IMR-90 (cell line): Measurements from ENCODE around the gene PPDPF. TPM values are rescaled to one million over a fixed set of nuclear protein-coding genes. Genes with fewer than 3 reads are reported as not detected.

Source experiments
- ATAC-seq: fragments of 200-7000 bp; cut with Tn5 transposase; 2 replicates; pipeline ENCODE4 v1.9.1; 2020; ENCODE audit warnings: low read depth, mild to moderate bottlenecking, moderate library complexity
- BruUV-seq: library from RNA; stranded (reverse); fragments of 400-500 nt; replicated peaks from 2 replicates; lab custom pipeline; 2021; lab: Mats Ljungman, UMichigan
- CTCF ChIA-PET: fragments of 300-600 bp; formaldehyde crosslinking; extraction: SDS; loops from one replicate; lab custom pipeline; 2021; ENCODE audit warnings: antibody characterized with exemption; lab: Yijun Ruan, JAX
- POLR2A ChIA-PET: fragments of 300-600 bp; sonication (Branson Sonifier 250); formaldehyde crosslinking; loops from one replicate; lab custom pipeline; 2022; ENCODE audit warnings: antibody characterized with exemption; ENCODE audit not compliant: unreplicated experiment; lab: Charles Lee
- DNase-seq: peaks from one replicate; pipeline ENCODE4 v3.0.0; 2013
- H2AFZ ChIP-seq: replicated peaks from 2 replicates; pipeline ENCODE3; 2013; ENCODE audit warnings: low read length, mild to moderate bottlenecking; ENCODE audit not compliant: poor library complexity
- H2AK5ac ChIP-seq: 2 replicates; pipeline ENCODE4 v1.6.1; 2013; ENCODE audit warnings: low read depth, low read length, inconsistent platforms
- H2AK9ac ChIP-seq: replicated peaks from 2 replicates; pipeline ENCODE3; 2013; ENCODE audit warnings: mild to moderate bottlenecking, low read depth, low read length, moderate library complexity; ENCODE audit not compliant: poor library complexity
- H2BK120ac ChIP-seq: 2 replicates; pipeline ENCODE4 v1.6.1; 2013; ENCODE audit warnings: low read depth, low read length, inconsistent platforms
- H2BK15ac ChIP-seq: 3 replicates; pipeline ENCODE4 v1.6.1; 2013; ENCODE audit warnings: low read depth, low read length, inconsistent platforms
- H2BK20ac ChIP-seq: 2 replicates; pipeline ENCODE4 v1.6.1; 2013; ENCODE audit warnings: low read depth, mild to moderate bottlenecking, inconsistent platforms, low read length, moderate library complexity
- H2BK5ac ChIP-seq: 2 replicates; pipeline ENCODE4 v1.6.1; 2013; ENCODE audit warnings: mild to moderate bottlenecking, low read depth, low read length, inconsistent platforms; ENCODE audit not compliant: poor library complexity, severe bottlenecking
- H3K14ac ChIP-seq: replicated peaks from 2 replicates; pipeline ENCODE4 v1.6.1; 2013; ENCODE audit warnings: low read depth, low read length, inconsistent platforms
- H3K18ac ChIP-seq: 2 replicates; pipeline ENCODE4 v1.6.1; 2013; ENCODE audit warnings: low read depth, low read length, control low read depth
- H3K23ac ChIP-seq: 2 replicates; pipeline ENCODE4 v1.6.1; 2013; ENCODE audit warnings: low read depth, low read length, inconsistent platforms
- H3K27ac ChIP-seq: 2 replicates; pipeline ENCODE4 v1.5.1; 2013; ENCODE audit warnings: mild to moderate bottlenecking, control low read depth, low read length; ENCODE audit not compliant: insufficient read depth
- H3K27me3 ChIP-seq: 2 replicates; pipeline ENCODE4 v1.6.1; 2013; ENCODE audit warnings: low read length; ENCODE audit not compliant: control insufficient read depth, insufficient read depth
- H3K36me3 ChIP-seq: 2 replicates; pipeline ENCODE4 v1.6.1; 2013; ENCODE audit warnings: low read length, mixed read lengths; ENCODE audit not compliant: control insufficient read depth, insufficient read depth
- H3K4ac ChIP-seq: 2 replicates; pipeline ENCODE4 v1.6.1; 2013; ENCODE audit warnings: low read depth, low read length, inconsistent platforms
- H3K4me1 ChIP-seq: 2 replicates; pipeline ENCODE4 v1.6.1; 2013; ENCODE audit warnings: low read length, mixed read lengths; ENCODE audit not compliant: control insufficient read depth, insufficient read depth
- H3K4me2 ChIP-seq: 2 replicates; pipeline ENCODE4 v1.6.1; 2013; ENCODE audit warnings: low read depth, mild to moderate bottlenecking, control low read depth, low read length, moderate library complexity
- H3K4me3 ChIP-seq: 2 replicates; pipeline ENCODE4 v1.5.1; 2013; ENCODE audit warnings: low read depth, mild to moderate bottlenecking, control low read depth, low read length, moderate library complexity; ENCODE audit not compliant: insufficient read depth
- H3K56ac ChIP-seq: 2 replicates; pipeline ENCODE4 v1.6.1; 2013; ENCODE audit warnings: low read length, inconsistent platforms; ENCODE audit not compliant: insufficient read depth; ENCODE audit errors: extremely low read depth
- H3K79me1 ChIP-seq, 2 experiments: 2 replicates each; pipeline ENCODE4 v1.6.1; 2013; ENCODE audit warnings: low read length in 2 of 2, inconsistent platforms in 1 of 2, low read depth in 1 of 2
- H3K9ac ChIP-seq: 2 replicates; pipeline ENCODE4 v1.6.1; 2013; ENCODE audit warnings: low read depth, low read length, control low read depth
- H3K9me1 ChIP-seq: 2 replicates; pipeline ENCODE4 v1.6.1; 2013; ENCODE audit warnings: low read length, inconsistent platforms; ENCODE audit not compliant: insufficient read depth
- H3K9me3 ChIP-seq: 2 replicates; pipeline ENCODE4 v1.6.1; 2013; ENCODE audit warnings: low read length; ENCODE audit not compliant: control insufficient read depth, insufficient read depth
- H4K20me1 ChIP-seq: 2 replicates; pipeline ENCODE4 v1.6.1; 2013; ENCODE audit warnings: low read length, inconsistent platforms; ENCODE audit not compliant: insufficient read depth
- H4K5ac ChIP-seq: 2 replicates; pipeline ENCODE4 v1.6.1; 2013; ENCODE audit warnings: mild to moderate bottlenecking, low read depth, low read length, control low read depth
- H4K8ac ChIP-seq, 2 experiments: 2 replicates each; pipeline ENCODE4 v1.6.1; 2013; ENCODE audit warnings: low read depth in 2 of 2, low read length in 2 of 2, control low read depth in 1 of 2, inconsistent platforms in 1 of 2
- H4K91ac ChIP-seq: 2 replicates; pipeline ENCODE4 v1.6.1; 2013; ENCODE audit warnings: low read depth, low read length, inconsistent platforms; ENCODE audit not compliant: insufficient read depth
- BHLHE40 ChIP-seq: fragments of 150-350 bp; IDR thresholded peaks from 2 replicates; pipeline ENCODE4 v1.6.1; 2016; ENCODE audit warnings: mild to moderate bottlenecking, low read depth, low read length
- CEBPB ChIP-seq: IDR thresholded peaks from 2 replicates; pipeline ENCODE4 v1.6.1; 2012; ENCODE audit warnings: low read depth, low read length, improper control_type of control experiment
- FOS ChIP-seq: fragments of 150-350 bp; IDR thresholded peaks from 2 replicates; pipeline ENCODE4 v1.6.1; 2016; ENCODE audit warnings: low read depth, low read length
- MAZ ChIP-seq: IDR thresholded peaks from 2 replicates; pipeline ENCODE4 v1.6.1; 2012; ENCODE audit warnings: low read depth, mild to moderate bottlenecking, low read length, improper control_type of control experiment, moderate library complexity, borderline replicate concordance
- NFE2L2 ChIP-seq: fragments of 150-350 bp; IDR thresholded peaks from 2 replicates; pipeline ENCODE4 v1.6.1; 2016; ENCODE audit warnings: low read depth, mild to moderate bottlenecking, low read length
- RCOR1 ChIP-seq: IDR thresholded peaks from 2 replicates; pipeline ENCODE4 v1.6.1; 2012; ENCODE audit warnings: mild to moderate bottlenecking, low read length, improper control_type of control experiment; ENCODE audit not compliant: insufficient replicate concordance
- SMC3 ChIP-seq: fragments of 150-350 bp; IDR thresholded peaks from 2 replicates; pipeline ENCODE4 v1.6.1; 2016; ENCODE audit warnings: low read depth, mild to moderate bottlenecking, antibody characterized with exemption, low read length, moderate library complexity
- WGBS, 2 experiments: methylation state at CpG; one replicate each; pipeline versions ENCODE4 v1.1.5 to v1.1.7; 2013; ENCODE audit warnings: missing lambda C conversion rate in 2 of 2; ENCODE audit not compliant: insufficient read length in 1 of 2; ENCODE audit errors: extremely low coverage in 2 of 2; 5-methylcytosine and 5-hydroxymethylcytosine counted together
- dilution Hi-C: fragments of 300-500 bp; cut with HindIII; formaldehyde crosslinking; loops from one replicate; pipeline ENCODE4 v1.14.3; 2018; ENCODE audit warnings: low sequenced_read_pairs; ENCODE audit not compliant: unreplicated experiment
- in situ Hi-C: fragments of 300-500 bp; cut with MboI; formaldehyde crosslinking; loops from 3 replicates; pipeline ENCODE4 v1.14.3; 2019; ENCODE audit warnings: low sequenced_read_pairs, inconsistent platforms, mixed read lengths
- intact Hi-C: fragments of 100-400 bp; cut with micrococcal nuclease; formaldehyde crosslinking; loops from 2 replicates; pipeline ENCODE4 v1.10.0; 2022
- polyA plus RNA-seq, 3 experiments: library from polyadenylated mRNA; depleted of rRNA; stranded (reverse); fragments of >200 nt; gene quantifications; 2 replicates each; pipeline ENCODE4 v1.2.3, GENCODE V29; 2012; ENCODE audit warnings: low replicate concordance in 1 of 3
- total RNA-seq: library from RNA; depleted of rRNA; stranded (reverse); fragments of >200 nt; gene quantifications from 2 replicates; pipeline ENCODE4 v1.2.3, GENCODE V29; 2012
- TF ChIP-seq, protein P1 (sequence below): fragments of 150-350 bp; IDR thresholded peaks from 2 replicates; pipeline ENCODE4 v1.6.1; 2016; ENCODE audit warnings: low read depth, mild to moderate bottlenecking, low read length, moderate library complexity, borderline replicate concordance
- TF ChIP-seq, protein P2 (sequence below): fragments of 150-350 bp; IDR thresholded peaks from 2 replicates; pipeline ENCODE4 v1.6.1; 2017; ENCODE audit warnings: mild to moderate bottlenecking, antibody characterized with exemption, low read length, low read depth

The PPDPF gene
- total and polyA plus RNA-seq, 2 of the 4 experiments (the other 2 are of a cell fraction): 12.9 to 171 TPM

DNA sequence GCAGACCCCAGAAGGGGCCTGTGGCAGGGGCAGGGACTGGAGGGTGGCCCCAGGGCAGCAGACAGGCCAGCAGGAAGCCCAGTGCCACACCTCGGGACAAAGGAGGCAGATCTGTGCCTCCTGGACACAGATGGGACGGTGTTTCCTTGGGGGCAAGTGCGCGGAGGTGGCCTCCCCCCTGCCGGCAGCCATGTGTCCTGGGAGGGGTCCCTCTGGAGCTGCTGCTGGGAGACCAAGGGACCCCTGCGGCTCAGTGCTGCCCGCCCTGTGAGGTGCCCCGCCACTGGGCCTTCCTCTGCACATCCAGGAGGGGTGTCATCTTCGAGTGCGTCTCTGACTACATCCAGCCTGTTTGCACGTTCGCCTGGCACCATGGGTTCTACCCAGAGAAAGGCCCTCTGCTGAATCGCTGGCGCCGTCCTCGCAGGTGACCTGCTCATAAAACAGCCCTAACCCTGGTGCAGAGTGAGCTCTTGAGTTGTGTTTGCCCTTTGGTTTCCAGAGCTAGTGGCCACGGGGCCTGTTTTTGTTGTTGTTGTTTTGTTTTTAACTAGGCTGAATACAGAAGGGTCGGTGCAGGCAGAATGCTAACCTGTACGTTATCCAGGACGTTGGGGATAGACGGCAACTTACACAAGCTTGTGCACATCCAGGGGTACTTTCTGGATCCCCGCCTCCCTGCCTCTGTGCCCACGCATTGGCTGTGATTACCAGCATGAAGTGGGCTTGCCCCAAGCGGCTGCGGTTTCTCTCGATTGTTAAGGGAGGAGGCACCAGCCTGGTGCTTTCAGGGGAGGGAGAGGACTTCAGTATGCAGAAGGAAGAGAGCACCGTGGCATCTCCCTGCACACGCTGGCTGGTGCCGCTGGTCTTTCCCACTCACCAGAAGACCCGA, 46.8 kb upstream of the PPDPF start (continued):
- TF ChIP-seq BHLHE40: no peak

- TF ChIP-seq, protein P1, sequence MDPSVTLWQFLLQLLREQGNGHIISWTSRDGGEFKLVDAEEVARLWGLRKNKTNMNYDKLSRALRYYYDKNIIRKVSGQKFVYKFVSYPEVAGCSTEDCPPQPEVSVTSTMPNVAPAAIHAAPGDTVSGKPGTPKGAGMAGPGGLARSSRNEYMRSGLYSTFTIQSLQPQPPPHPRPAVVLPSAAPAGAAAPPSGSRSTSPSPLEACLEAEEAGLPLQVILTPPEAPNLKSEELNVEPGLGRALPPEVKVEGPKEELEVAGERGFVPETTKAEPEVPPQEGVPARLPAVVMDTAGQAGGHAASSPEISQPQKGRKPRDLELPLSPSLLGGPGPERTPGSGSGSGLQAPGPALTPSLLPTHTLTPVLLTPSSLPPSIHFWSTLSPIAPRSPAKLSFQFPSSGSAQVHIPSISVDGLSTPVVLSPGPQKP: no peak
- TF ChIP-seq RCOR1: no peak
- TF ChIP-seq CEBPB: no peak
- no peak for TF ChIP-seq MAZ
- TF ChIP-seq FOS: no peak
- no peak for TF ChIP-seq SMC3
- TF ChIP-seq NFE2L2: no peak
- TF ChIP-seq, protein P2, sequence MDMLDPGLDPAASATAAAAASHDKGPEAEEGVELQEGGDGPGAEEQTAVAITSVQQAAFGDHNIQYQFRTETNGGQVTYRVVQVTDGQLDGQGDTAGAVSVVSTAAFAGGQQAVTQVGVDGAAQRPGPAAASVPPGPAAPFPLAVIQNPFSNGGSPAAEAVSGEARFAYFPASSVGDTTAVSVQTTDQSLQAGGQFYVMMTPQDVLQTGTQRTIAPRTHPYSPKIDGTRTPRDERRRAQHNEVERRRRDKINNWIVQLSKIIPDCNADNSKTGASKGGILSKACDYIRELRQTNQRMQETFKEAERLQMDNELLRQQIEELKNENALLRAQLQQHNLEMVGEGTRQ: no peak
- Histone ChIP-seq H3K79me1 (no peaks in the 10 kb centered on the region), H2BK120ac (no peak overlapping the region), H3K36me3 (no peaks in the 10 kb centered on the region), H3K14ac (no peak overlapping the region), H4K5ac (no peak overlapping the region), H2BK20ac (no peak overlapping the region), H4K20me1 (no peaks in the 10 kb centered on the region; the same call in 1 of the 2 replicates), H3K27ac (no peak overlapping the region), H3K4me1 (no peaks in the 10 kb centered on the region), H2BK15ac (no peak overlapping the region), H2AFZ (no peak overlapping the region), H3K56ac (no peak overlapping the region), H2BK5ac (no peak overlapping the region), H3K18ac (no peak overlapping the region), H2AK5ac (no peak overlapping the region), H3K4me3 (no peak overlapping the region), H4K91ac (no peak overlapping the region), H3K9ac (no peak overlapping the region), H3K9me1 (no peaks in the 10 kb centered on the region), H3K4ac (no peak overlapping the region), H3K27me3 (peaks cover 72% of the 10 kb centered on the region), H3K9me3 (no peaks in the 10 kb centered on the region), H2AK9ac (no peak overlapping the region), H3K4me2 (no peak overlapping the region), H3K23ac (no peak overlapping the region), H4K8ac (no peak overlapping the region)
- dilution Hi-C loops: no loop called here
- peak; percentile 18 for DNase-seq
- POLR2A ChIA-PET: no interaction called here
- BruUV-seq: no TSS peak
- WGBS, 2 experiments: 5% methylated on average over 11 of the region's 16 CpGs; no CpG with 5 or more reads in 1 of the 2 experiments
- in situ Hi-C loops: no loop called here
- CTCF ChIA-PET: no interaction called here
- intact Hi-C loops: no loop called here
- peak; percentile 63; the same call in 1 of the 2 replicates for ATAC-seq
Observed at GRCh38 chr20:63475209-63475608, 45.4 kb upstream of the PPDPF start.
